Osteocyte (in vitro differentiated cells): ENCODE data around the gene JAZF1. TPM values are rescaled to one million over a fixed set of nuclear protein-coding genes. Genes with fewer than 3 reads are reported as not detected.

Experiments used
- DNase-seq: peaks from one replicate; pipeline ENCODE4 v3.0.0; 2021; ENCODE audit warnings: mixed read lengths; ENCODE audit not compliant: unreplicated experiment; ENCODE audit errors: extremely low spot score
- H3K27ac Mint-ChIP-seq: one replicate; pipeline ENCODE4 v1.8.0; 2021; ENCODE audit warnings: mild to moderate bottlenecking, mixed read lengths; ENCODE audit not compliant: unreplicated experiment
- H3K27me3 Mint-ChIP-seq: one replicate; pipeline ENCODE4 v1.8.0; 2021; ENCODE audit warnings: mixed read lengths; ENCODE audit not compliant: unreplicated experiment
- H3K36me3 Mint-ChIP-seq: one replicate; pipeline ENCODE4 v1.8.0; 2021; ENCODE audit warnings: mixed read lengths; ENCODE audit not compliant: unreplicated experiment
- H3K4me1 Mint-ChIP-seq: one replicate; pipeline ENCODE4 v1.8.0; 2021; ENCODE audit warnings: mixed read lengths; ENCODE audit not compliant: unreplicated experiment
- H3K4me3 Mint-ChIP-seq: one replicate; pipeline ENCODE4 v1.8.0; 2021; ENCODE audit warnings: mild to moderate bottlenecking, moderate library complexity, mixed read lengths; ENCODE audit not compliant: unreplicated experiment
- H3K9me3 Mint-ChIP-seq: one replicate; pipeline ENCODE4 v1.8.0; 2021; ENCODE audit warnings: mixed read lengths; ENCODE audit not compliant: unreplicated experiment
- CTCF ChIP-seq: fragments of 200-600 bp; sonication (generic); IDR thresholded peaks from 2 replicates; pipeline ENCODE4 v1.5.0; 2021; ENCODE audit warnings: antibody characterized with exemption, mild to moderate bottlenecking, moderate library complexity
- total RNA-seq: library from RNA; stranded (reverse); gene quantifications from 2 replicates; pipeline ENCODE4 v1.2.1, GENCODE V29; 2021

Gene JAZF1
- total RNA-seq, 1 donor from 2014 or later: 19.8 TPM

DNA sequence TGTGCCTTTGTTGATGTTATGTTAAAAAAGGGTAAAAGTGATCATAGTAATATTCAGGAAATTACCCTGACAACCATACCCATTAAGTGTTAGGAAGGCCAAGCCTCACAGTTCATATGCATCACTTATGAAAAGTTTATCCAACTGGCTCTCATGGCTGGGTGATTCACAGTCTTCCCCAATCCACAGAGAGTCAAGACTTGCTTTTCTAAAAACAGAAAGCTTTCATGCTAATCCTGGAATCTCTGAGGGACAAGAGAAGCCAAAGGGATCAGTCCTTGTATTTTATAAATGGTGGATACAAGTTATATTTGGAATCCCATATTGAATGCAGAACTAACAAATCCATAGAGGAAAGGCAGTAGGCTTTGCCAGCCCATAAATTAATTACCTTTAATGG is 218.3 kb downstream of the JAZF1 start:
- Mint-ChIP-seq H3K27me3 (no peaks in the 10 kb centered on the region), H3K9me3 (no peaks in the 10 kb centered on the region), H3K4me1 (peaks cover 60% of the 10 kb centered on the region), H3K4me3 (no peak overlapping the region), H3K27ac (no peak overlapping the region), H3K36me3 (no peaks in the 10 kb centered on the region)
- TF ChIP-seq CTCF: no peak
- no peak for DNase-seq

- TF ChIP-seq CTCF: no peak
- Mint-ChIP-seq H3K4me1 (peaks cover 53% of the 10 kb centered on the region), H3K27ac (peak overlapping the region; percentile 67), H3K27me3 (no peaks in the 10 kb centered on the region), H3K36me3 (no peaks in the 10 kb centered on the region), H3K4me3 (no peak overlapping the region), H3K9me3 (no peaks in the 10 kb centered on the region)
- DNase-seq: no peak
These were observed 219.3 kb downstream of the JAZF1 start for GRCh38 chr7:27961255-27961654.

- Mint-ChIP-seq H3K27ac (no peak overlapping the region), H3K27me3 (no peaks in the 10 kb centered on the region), H3K4me1 (peaks cover 45% of the 10 kb centered on the region)
These were observed 220.2 kb downstream of the JAZF1 start for GRCh38 chr7:27960415-27960814.

DNA sequence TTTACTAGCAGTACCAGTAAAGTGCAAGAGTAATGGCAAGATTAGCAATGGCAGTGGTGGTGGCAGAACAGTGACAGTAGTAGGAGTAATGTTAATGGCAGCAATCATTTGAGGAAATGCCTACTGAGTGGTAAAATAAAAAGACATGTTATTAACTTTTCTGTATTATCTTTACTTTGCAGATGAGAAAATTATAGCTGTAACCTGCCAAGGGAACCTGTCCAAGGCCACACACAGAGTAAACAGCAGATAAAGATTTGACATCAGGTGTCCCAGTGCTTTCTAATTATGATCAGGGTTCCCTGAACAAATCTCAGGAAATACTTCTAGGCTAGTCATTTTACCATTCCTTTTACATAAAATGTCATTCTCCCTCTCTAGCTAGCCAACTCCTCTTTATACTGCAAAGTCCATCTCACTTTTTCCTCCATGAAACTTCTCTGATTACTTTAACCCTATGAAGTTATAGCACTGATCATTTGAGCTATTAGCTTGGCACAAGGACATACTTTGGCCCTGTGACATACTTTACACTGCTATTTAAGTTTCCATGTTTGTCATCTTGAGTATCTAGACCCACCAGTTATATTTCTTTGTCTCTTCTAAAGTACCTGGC is 221.6 kb downstream of the JAZF1 start:
- no peaks in the 10 kb centered on the region for H3K9me3 Mint-ChIP-seq
- H3K36me3 Mint-ChIP-seq: no peaks in the 10 kb centered on the region
- no peak overlapping the region for H3K4me3 Mint-ChIP-seq
- no peaks in the 10 kb centered on the region for H3K27me3 Mint-ChIP-seq
- DNase-seq: no peak
- TF ChIP-seq CTCF: no peak
- no peak overlapping the region for H3K27ac Mint-ChIP-seq
- H3K4me1 Mint-ChIP-seq: peaks cover 31% of the 10 kb centered on the region

More at GRCh38 chr7:27960415-27960814, 220.2 kb downstream of the JAZF1 start:
- DNase-seq: no peak
- H3K9me3 Mint-ChIP-seq: no peaks in the 10 kb centered on the region
- TF ChIP-seq CTCF: no peak
- no peaks in the 10 kb centered on the region for H3K36me3 Mint-ChIP-seq
- no peak overlapping the region for H3K4me3 Mint-ChIP-seq

- Mint-ChIP-seq H3K27ac (no peak overlapping the region), H3K4me1 (peaks cover 26% of the 10 kb centered on the region), H3K27me3 (no peaks in the 10 kb centered on the region), H3K9me3 (no peaks in the 10 kb centered on the region), H3K4me3 (no peak overlapping the region), H3K36me3 (no peaks in the 10 kb centered on the region)
- no peak for DNase-seq
- TF ChIP-seq CTCF: no peak
These were observed 225.0 kb downstream of the JAZF1 start for GRCh38 chr7:27955596-27955995.
